Kidney (tissue), 14 donors: Measurements from ENCODE around the gene RERE. TPM values are rescaled to one million over a fixed set of nuclear protein-coding genes. Genes with fewer than 3 reads are reported as not detected.

ENCODE experiments used
- DNase-seq, 5 donors: peaks; one replicate each; pipeline ENCODE4 v3.0.0-alpha.2; 2013 to 2020
- FAIRE-seq: peaks from 2 replicates; lab custom pipeline; 2012; peaks lifted over from hg19 to GRCh38; lab: Jason Lieb, UNC
- H3K27ac ChIP-seq, 2 donors: one replicate each; pipeline ENCODE4 v1.7.0; 2013; ENCODE audit warnings: low read depth in 2 of 2, low read length in 2 of 2, inconsistent platforms in 1 of 2
- H3K27me3 ChIP-seq: one replicate; pipeline ENCODE4 v1.7.1; 2013; ENCODE audit warnings: low read length, inconsistent platforms; ENCODE audit not compliant: control insufficient read depth, insufficient read depth
- H3K36me3 ChIP-seq, 3 donors: one replicate each; pipeline versions ENCODE4 v1.7.0 to v1.7.1; 2013; ENCODE audit warnings: low read length in 3 of 3, control low read depth in 1 of 3, inconsistent platforms in 1 of 3; ENCODE audit not compliant: insufficient read depth in 3 of 3, control insufficient read depth in 2 of 3
- H3K4me1 ChIP-seq, 3 donors: one replicate each; pipeline versions ENCODE4 v1.7.0 to v1.7.1; 2013; ENCODE audit warnings: low read length in 3 of 3, inconsistent platforms in 1 of 3, low read depth in 1 of 3; ENCODE audit not compliant: control insufficient read depth in 2 of 3, insufficient read depth in 2 of 3
- H3K4me3 ChIP-seq, 3 donors: one replicate each; pipeline versions ENCODE4 v1.7.0 to v1.8.1; 2013; ENCODE audit warnings: low read length in 3 of 3, control low read depth in 1 of 3, inconsistent platforms in 1 of 3
- H3K9ac ChIP-seq, 3 donors: one replicate each; pipeline versions ENCODE4 v1.7.0 to v1.7.1; 2013; ENCODE audit warnings: low read length in 3 of 3, control low read depth in 1 of 3, inconsistent platforms in 1 of 3
- H3K9me3 ChIP-seq, 3 donors: one replicate each; pipeline versions ENCODE4 v1.7.0 to v1.7.1; 2013; ENCODE audit warnings: low read length in 3 of 3, control low read depth in 1 of 3, inconsistent platforms in 1 of 3; ENCODE audit not compliant: control insufficient read depth in 2 of 3, insufficient read depth in 1 of 3
- CTCF ChIP-seq: IDR thresholded peaks from 3 replicates; pipeline ENCODE4 v1.5.1; 2012; ENCODE audit warnings: mild to moderate bottlenecking, moderate library complexity, borderline replicate concordance; ENCODE audit not compliant: insufficient read depth; ENCODE audit errors: extremely low read depth
- intact Hi-C: fragments of 100-400 bp; cut with DNase I; formaldehyde crosslinking; loops from one replicate; pipeline ENCODE4 v1.11.1; 2022
- polyA plus RNA-seq: library from polyadenylated mRNA; stranded (reverse); fragments of 350-450 nt; fragmentation: Illumina TruSeq; extraction: RNeasy Lipid Tissue Mini Kit (QIAGEN cat#74804); gene quantifications from one replicate; pipeline ENCODE4 v1.2.3, GENCODE V29; 2014; ENCODE audit warnings: low read depth, low replicate concordance; ENCODE audit not compliant: insufficient read depth
- total RNA-seq: library from RNA; stranded (reverse); fragmentation: NEBNext Ultra II Directional; extraction: Animal tissue kit (Norgen Biotek cat#: 25700); gene quantifications from one replicate; pipeline ENCODE4 v1.2.1, GENCODE V29; 2021
- donor health status: control.
- donor health status: control.
- donor health status: control.
- donor health status: control.
- donor health status: control.
- donor health status: DM: yes; HTN: yes; CAD: no.
- donor health status: Normal renal cell carcinoma (clear cell type).

RERE gene
- total and polyA plus RNA-seq, 2 donors from 2014 or later = 37.2 to 176 TPM

GRCh38 chr1:8472668-8473067 lies 344.8 kb downstream of the RERE start:
- no peak for TF ChIP-seq CTCF
- DNase-seq = no peak
- Histone ChIP-seq H3K4me1 (peaks cover 6 to 19% (median 18%) of the 10 kb centered on the region in 3 donors), H3K36me3 (no peaks in the 10 kb centered on the region), H3K9me3 (no peaks in the 10 kb centered on the region), H3K27ac (peak overlapping the region in 1 of 2 donors; percentile 17), H3K9ac (no peak overlapping the region), H3K27me3 (no peaks in the 10 kb centered on the region), H3K4me3 (no peak overlapping the region)
- intact Hi-C loops = no loop called here
- no peak for FAIRE-seq

GRCh38 chr1:8471451-8471850 lies 346.0 kb downstream of the RERE start:
- Histone ChIP-seq H3K9ac (no peak overlapping the region), H3K4me3 (no peak overlapping the region), H3K36me3 (no peaks in the 10 kb centered on the region), H3K27me3 (no peaks in the 10 kb centered on the region), H3K27ac (no peak overlapping the region), H3K4me1 (peaks cover 6 to 13% (median 11%) of the 10 kb centered on the region in 3 donors), H3K9me3 (no peaks in the 10 kb centered on the region)
- no peak for TF ChIP-seq CTCF
- no peak for FAIRE-seq
- intact Hi-C loops = no loop called here
- DNase-seq = no peak

GRCh38 chr1:8468751-8469150 lies 348.7 kb downstream of the RERE start:
- no peaks in the 10 kb centered on the region for H3K9me3 ChIP-seq
- DNase-seq (no peak), FAIRE-seq (no peak)
- TF ChIP-seq CTCF = no peak
- H3K9ac ChIP-seq = no peak overlapping the region
- intact Hi-C loops = no loop called here
- no peak overlapping the region for H3K4me3 ChIP-seq
- no peaks in the 10 kb centered on the region for H3K27me3 ChIP-seq
- H3K4me1 ChIP-seq = peaks cover 9 to 36% (median 33%) of the 10 kb centered on the region in 3 donors
- no peaks in the 10 kb centered on the region for H3K36me3 ChIP-seq
- no peak overlapping the region for H3K27ac ChIP-seq

GRCh38 chr1:8467308-8467707 lies 350.1 kb downstream of the RERE start:
- Histone ChIP-seq H3K36me3 (no peaks in the 10 kb centered on the region), H3K27ac (no peak overlapping the region), H3K27me3 (no peaks in the 10 kb centered on the region), H3K4me3 (no peak overlapping the region), H3K9me3 (no peaks in the 10 kb centered on the region), H3K9ac (no peak overlapping the region), H3K4me1 (peaks cover 20 to 37% (median 28%) of the 10 kb centered on the region in 3 donors)
- DNase-seq (no peak), FAIRE-seq (no peak)
- intact Hi-C loops = no loop called here
- TF ChIP-seq CTCF = no peak
